ENCODE results near the gene WASF2. TPM values are rescaled to one million over a fixed set of nuclear protein-coding genes. Genes with fewer than 3 reads are reported as not detected.

The WASF2 gene
- total RNA-seq, 2 donors from 2014 or later = 42.0 to 63.6 TPM

DNA sequence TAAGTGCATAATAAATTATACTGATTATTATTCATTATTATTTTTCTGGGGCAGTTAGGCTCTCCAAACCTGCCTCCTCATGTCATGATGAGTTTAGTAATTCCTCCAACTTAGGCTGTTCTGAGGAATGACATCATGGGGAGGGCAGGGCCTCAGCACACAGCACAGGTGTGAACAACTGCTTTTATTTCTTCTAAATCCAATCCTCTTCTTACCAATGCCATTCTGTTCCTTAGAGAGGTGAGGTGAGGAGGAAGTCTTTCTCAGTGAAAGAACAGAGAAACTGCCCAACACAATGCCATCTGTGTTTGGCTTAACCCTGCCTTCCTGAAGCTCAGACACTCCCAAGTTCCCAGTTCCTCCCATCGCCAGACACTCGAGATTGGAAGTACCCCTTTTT is 45.4 kb upstream of the WASF2 start:
- no peak for DNase-seq (ENCODE audit: low spot score)
- Histone ChIP-seq H3K4me1 (replicated peaks) (peaks cover 10% of the 10 kb centered on the region), H3K9me3 (no peaks in the 10 kb centered on the region), H3K36me3 (no peaks in the 10 kb centered on the region), H3K4me3 (no peak overlapping the region), H3K27ac (peak overlapping the region in 1 of 2 donors; percentile 63), H3K27me3 (replicated peaks; ENCODE audit: insufficient read depth) (no peaks in the 10 kb centered on the region)
- whole genome bisulfite sequencing = 21% methylated on average over 2 of the region's 2 CpGs
- TF ChIP-seq CTCF (IDR thresholded peaks at IDR 0.05) (no peak), POLR2A (IDR thresholded peaks at IDR 0.05) (no peak), POLR2AphosphoS5 (IDR thresholded peaks at IDR 0.05) (no peak)
- intact Hi-C loops (cut with DNase I) = no loop called here

DNA sequence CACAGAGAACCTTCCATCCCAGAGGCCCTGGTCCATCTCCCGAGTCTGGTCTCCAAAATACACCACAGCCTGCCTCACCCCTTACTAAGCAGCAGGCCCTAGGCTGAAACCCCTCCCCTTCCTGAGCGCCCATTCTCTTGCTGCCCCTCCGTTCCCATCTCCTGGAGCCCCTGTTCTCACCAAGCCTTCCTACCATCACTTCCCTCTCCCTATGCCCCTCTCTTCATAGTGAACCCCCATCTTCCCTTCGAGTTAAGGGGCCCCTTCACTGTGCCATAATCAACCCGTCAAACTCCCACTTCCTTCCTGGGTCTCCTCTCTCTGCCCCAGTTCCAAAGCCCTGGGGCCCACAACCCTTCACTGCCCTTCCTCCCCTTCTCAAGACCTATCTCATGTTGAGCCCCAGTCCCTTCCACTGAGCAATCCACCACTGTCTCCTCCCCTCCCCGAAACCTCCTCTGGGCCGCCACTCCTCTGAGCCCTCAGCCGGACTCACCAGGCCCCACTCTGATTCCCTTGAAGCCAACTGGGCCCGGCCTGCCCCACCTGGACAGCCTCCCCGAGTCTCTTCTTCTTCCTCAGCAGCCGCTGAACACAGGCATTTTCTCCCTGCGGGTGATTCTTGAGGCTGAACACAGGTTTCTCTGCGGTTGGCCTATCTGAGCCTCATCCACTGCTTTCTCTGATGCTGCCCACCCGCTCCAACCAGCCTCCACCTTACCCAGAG is 42.2 kb upstream of the WASF2 start:
- Histone ChIP-seq H3K9me3 (no peaks in the 10 kb centered on the region), H3K4me1 (replicated peaks) (peaks cover 21% of the 10 kb centered on the region), H3K4me3 (no peak overlapping the region), H3K27me3 (replicated peaks; ENCODE audit: insufficient read depth) (no peaks in the 10 kb centered on the region), H3K36me3 (no peaks in the 10 kb centered on the region), H3K27ac (no peak overlapping the region)
- WGBS = 91% methylated on average over 14 of the region's 14 CpGs
- TF ChIP-seq POLR2AphosphoS5 (IDR thresholded peaks at IDR 0.05) (no peak), POLR2A (IDR thresholded peaks at IDR 0.05) (no peak), CTCF (IDR thresholded peaks at IDR 0.05) (no peak)
- no peak for DNase-seq (ENCODE audit: low spot score)
- intact Hi-C loops (cut with DNase I) = no loop called here

DNA sequence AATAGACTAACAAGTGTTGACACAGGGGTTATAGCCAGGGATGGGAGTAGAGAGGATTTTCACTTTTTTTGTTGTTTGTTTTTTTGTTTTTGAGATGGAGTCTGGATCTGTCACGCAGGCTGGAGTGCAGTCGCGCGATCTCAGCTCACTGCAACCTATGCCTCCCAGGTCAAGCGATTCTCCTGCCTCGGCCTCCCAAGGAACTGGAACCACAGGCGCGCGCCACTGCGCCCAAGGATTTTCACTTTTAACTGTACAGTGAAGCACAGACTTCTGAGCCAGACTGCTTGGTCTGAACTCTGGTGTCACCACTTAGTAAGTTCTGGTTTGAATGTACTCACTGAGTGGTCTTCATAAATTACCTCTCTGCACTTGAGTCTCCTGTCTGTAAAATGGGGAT is 40.2 kb upstream of the WASF2 start:
- Histone ChIP-seq H3K27me3 (replicated peaks; ENCODE audit: insufficient read depth) (no peaks in the 10 kb centered on the region), H3K9me3 (no peaks in the 10 kb centered on the region), H3K4me1 (replicated peaks) (peaks cover 29% of the 10 kb centered on the region), H3K4me3 (no peak overlapping the region), H3K27ac (peak overlapping the region in 1 of 2 donors; percentile 87), H3K36me3 (no peaks in the 10 kb centered on the region)
- intact Hi-C loops (cut with DNase I) = no loop called here
- DNase-seq (ENCODE audit: low spot score) = no peak
- TF ChIP-seq POLR2A (IDR thresholded peaks at IDR 0.05) (no peak), POLR2AphosphoS5 (IDR thresholded peaks at IDR 0.05) (no peak), CTCF (IDR thresholded peaks at IDR 0.05) (no peak)
- 96% methylated on average over 10 of the region's 10 CpGs for WGBS

DNA sequence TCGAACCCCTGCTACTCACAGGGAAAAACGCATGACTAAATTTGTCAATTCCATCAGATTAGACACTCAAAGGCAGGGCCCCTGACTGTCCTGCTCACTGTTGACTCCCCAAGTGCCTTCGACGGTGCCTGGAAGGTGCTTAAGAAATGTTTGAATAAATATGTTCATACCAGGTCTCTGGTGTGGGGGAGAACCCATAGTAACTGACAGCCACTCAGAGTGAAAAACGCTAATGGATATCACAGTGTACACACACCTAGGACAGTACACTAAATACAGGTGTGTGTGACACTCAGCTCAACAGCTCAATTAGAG is 39.7 kb upstream of the WASF2 start:
- no peaks in the 10 kb centered on the region for H3K9me3 ChIP-seq
- intact Hi-C loops (cut with DNase I) = loop anchor here (5.0 kb wide), 2 partner anchors 37 to 38 kb away; partner anchors contain the start of gene WASF2
- no peak overlapping the region for H3K4me3 ChIP-seq
- H3K36me3 ChIP-seq = no peaks in the 10 kb centered on the region
- peaks cover 29% of the 10 kb centered on the region for H3K4me1 ChIP-seq (replicated peaks)
- DNase-seq (ENCODE audit: low spot score) = no peak
- H3K27ac ChIP-seq = peak overlapping the region; percentile 87 to 95
- 55% methylated on average over 5 of the region's 5 CpGs for WGBS
- no peaks in the 10 kb centered on the region for H3K27me3 ChIP-seq (replicated peaks; ENCODE audit: insufficient read depth)
- TF ChIP-seq POLR2AphosphoS5 (IDR thresholded peaks at IDR 0.05) = no peak
- no peak for TF ChIP-seq POLR2A (IDR thresholded peaks at IDR 0.05)
- TF ChIP-seq CTCF (IDR thresholded peaks at IDR 0.05) = no peak
